HG03378 (cell line): ENCODE results near the gene ADARB1.

Experiments used
- ATAC-seq: cut with Tn5 transposase; IDR thresholded peaks from one replicate; pipeline ENCODE4 v1.9.1; 2021; ENCODE audit warnings: mild to moderate bottlenecking, moderate library complexity; ENCODE audit not compliant: unreplicated experiment

The ADARB1 gene

DNA sequence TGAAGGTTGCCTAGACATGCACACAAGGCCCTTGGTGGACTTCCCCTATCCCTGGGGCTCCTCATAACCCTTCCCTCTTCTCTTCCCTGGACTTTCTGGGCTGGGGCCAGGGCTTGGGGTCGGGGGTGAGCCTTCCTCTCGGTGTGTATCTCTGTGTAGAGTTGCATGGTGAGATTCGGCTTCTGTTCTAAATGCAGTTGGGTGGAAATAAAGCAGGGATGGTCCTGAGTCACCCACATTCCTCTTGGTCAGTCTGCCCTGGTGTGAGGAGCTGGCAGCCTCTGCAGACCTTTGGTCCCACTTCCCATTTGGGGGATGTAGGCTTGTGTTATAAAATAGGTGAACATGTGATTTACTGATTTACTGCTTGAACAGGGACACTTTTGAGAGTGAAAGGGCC is 38.0 kb downstream of the ADARB1 start:
- ATAC-seq: no peak

DNA sequence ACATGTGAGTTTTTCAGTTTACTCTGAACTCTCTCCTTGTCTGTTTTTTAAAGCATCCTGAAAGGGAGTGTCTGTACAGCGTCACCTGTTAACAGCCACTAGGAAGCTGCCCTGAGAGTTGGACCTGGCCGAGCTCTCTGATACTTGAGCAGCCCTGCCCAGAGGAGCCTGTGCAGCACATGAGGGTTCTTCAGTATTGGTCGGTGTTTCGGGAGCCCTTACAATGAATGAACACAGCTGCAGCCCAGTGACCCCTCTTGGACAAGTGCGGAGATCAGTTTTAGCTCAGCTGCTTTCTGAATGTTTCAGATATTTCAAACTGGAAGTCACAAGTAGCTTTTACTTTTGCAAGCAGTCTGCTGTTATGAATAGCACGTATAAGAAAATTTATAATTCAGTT is 39.2 kb downstream of the ADARB1 start:
- ATAC-seq: no peak

DNA sequence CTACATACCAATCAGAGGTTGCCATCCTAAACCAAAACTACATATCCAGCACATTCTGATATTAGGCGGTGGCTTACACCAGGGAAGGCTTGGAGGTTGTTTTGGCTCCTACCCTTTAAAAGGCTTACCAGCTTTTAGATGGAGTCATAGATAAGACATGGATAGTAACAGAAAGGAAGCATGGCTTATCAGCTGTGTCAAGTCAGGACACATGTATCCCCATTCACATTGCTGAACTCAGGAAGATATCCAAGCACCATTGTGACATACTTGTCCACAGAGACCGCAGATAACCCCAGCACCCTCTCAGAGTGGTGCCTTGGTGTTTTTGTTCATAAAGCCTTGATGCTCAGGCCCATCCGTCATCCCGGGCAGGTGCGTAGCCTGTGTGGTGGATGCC is 39.7 kb downstream of the ADARB1 start:
- no peak for ATAC-seq

DNA sequence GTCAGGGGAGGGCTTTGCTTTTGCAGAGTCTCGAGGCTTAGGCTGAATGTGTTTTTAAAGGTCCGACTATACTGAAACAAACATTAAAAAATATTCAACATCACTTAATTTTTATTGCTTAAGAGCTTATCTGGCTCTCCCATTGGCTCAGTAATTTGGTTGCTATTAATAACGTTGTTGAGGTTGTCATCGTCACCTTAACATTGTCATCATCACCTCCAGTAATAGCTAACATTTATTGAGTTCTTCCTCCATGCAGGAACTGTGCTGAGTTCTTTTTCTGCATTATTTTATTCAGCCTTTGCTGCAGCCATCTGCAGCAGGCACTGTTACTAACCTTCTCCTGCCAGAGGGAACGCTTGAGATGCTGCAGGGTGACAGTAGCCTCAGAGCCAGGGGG is 40.1 kb downstream of the ADARB1 start:
- no peak for ATAC-seq

DNA sequence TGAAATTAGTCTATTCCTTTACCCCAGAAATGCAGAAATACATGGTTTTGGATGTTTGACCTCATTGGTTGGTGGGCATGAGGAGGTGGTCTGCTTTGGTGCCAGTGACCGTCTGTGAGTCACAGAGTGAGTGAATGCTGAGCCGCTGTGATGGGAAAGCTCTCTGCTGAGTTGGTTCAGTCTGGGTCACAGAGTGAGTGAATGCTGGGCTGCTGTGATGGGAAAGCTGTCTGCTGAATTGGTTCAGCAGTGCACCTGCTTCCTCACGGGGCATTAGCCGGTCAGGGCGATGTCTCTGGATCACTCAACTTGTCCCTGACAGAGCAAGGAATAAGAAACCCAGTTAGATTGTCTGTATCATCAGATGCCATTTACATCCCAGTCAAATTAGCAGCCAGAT is 40.8 kb downstream of the ADARB1 start:
- no peak for ATAC-seq

DNA sequence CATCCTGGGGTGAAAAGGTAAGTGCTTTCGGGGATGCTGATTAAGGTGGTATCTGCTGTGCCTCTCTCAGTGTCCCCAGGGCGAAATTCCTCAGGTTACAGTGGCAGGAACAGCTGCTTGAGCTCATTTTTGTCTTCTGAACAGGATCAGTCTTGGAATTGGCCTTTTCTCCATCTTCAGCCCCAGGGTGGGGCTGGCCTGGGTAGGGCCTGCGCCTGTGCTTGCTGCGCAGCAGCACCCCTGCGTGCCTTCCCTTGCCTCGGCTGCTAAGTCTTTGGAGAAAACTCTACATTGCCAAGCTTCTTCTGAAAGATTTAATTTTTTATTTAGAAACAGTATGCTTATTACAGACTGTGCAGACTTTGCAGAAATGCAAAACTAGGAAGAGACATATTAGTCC is 41.7 kb downstream of the ADARB1 start:
- no peak for ATAC-seq

DNA sequence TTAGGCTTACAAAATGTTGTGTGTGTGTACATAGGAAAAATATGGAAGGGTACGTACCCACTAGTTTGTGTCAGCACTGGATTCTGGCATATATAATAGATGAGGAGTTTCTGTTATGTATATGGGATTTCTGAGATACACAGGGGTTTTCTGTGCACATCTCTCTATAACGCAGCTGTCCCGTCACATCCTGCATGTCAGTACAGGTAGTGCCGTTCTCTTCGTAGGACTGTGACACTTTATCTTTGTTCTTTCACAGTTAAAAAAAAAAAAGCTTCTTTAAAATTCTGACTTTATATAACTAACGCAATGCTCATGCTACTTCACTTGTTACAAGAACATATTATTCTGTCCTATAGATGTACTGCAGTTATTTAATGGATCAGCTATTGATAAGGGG is 42.9 kb downstream of the ADARB1 start:
- no peak for ATAC-seq

DNA sequence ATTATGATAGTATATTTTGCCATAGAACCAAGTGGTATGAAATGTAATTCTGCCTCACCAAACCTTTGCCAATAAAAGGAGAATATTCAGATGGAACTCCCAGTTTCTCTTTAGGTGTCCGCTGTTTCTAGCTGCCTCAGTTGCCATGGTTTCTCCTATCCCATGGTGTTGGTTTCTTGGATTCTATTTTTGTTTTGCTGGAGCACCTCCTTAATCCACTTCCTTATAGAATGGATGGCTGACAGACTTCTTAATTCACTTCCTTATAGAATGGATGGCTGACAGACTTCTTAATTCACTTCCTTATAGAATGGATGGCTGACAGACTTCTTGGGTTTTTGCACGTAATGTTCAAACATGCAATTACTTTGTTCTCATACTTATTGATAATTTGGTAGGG is 43.7 kb downstream of the ADARB1 start:
- no peak for ATAC-seq

DNA sequence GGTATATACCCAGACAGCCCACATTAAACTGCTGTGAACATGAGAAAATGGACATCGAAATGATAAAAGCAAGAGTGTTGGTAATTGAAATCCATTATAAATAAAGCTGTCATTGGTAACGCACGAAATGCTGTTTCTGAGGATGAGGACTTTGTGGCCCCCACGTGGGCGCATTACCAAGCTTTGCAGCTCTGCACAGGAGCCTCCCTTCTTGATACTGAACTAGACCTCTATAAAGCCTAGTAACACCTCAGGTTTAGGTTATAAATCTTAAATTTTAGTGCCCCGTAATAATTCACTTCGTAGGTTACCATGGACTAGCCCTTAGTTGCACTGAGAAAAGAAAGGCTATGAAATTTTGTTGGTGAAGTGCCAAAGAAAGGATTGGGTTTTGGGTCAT is 45.4 kb downstream of the ADARB1 start:
- no peak for ATAC-seq

DNA sequence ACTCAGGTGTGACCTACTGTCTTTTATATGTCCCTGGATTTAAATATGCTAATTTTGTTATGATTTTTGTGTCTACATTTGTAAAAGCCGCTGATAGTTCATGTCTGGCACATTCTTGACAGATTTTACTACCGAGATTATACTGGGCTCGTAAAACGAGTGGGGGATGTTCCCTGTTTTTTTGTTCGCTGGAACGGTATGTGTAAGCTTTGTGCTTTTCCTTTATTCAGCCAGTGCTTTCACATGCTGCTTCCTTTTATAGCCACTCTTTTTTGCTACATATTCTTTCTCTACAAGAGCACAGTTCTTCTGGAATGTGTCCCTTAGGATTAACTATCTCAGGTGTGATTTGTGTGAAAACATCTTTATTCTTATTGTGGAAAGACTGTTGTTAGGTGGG is 46.6 kb downstream of the ADARB1 start:
- no peak for ATAC-seq

DNA sequence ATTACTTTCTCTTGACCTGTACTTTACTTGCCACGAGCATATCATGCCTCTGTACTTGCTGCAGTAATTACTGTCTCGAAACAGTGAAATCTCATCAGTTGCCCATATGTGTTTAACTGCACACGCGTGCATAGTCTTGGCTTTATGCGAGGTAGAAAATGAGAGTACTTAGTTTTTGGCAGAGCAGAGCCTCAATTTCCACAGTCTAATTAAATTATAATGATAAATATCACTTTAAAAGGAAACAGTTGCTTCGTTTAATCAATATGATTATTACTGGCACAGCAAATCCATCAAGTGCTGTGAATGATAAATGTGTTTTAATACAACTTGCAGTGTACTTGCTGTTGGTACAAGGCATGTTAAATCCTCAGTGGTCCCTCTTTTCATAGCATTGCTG is 47.6 kb downstream of the ADARB1 start:
- ATAC-seq: no peak

DNA sequence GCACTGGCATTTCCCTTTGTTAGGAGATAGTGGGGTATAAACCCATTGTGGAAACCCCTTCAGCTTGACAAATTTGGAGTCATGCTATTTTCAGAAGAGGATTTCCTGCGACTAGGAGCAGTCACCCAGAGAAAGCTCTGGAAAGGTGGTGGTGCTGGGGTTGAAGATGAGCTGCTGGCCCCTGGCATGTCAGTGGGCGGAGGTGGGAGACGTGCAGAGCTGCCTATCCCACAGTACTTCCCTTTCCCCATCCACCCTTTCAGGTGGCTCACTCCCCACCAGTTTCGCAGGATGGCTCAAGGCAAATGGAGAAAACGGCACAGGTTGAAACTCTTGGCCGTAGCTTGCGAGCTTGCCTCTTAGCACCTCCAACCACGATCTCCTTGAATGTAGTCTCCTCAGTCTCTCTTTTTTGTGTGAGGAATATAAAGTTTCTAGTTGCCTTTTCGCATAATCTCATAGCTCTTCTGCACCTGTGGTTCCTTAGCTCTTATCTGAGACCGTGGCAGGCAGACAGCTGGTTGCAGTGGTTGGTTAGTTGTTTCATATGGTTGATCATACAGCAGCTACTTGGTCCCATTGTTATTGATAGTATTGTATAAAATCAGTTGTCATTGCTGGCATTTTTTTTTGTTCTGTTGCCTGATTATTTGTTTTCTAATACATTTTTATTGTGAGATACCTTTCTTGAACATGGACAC is 48.2 kb downstream of the ADARB1 start:
- ATAC-seq: no peak

DNA sequence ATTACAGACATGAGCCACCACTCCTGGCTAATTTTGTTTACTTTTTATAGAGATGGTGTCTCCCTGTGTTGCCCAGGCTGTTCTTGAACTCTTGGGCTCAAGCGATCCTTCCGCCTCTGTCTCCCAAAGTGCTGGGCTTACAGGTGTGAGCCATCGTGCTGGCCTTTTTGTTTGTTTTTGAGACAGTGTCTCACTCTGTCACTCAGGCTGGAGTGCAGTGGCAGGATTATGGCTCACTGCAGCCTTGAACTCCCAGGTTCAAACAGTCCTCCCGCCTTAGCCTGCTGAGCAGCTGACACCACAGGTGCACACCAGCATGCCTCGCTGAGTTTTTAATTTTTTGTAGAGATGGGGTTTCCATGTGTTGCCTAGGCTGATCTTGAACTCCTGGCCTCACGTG is 49.1 kb downstream of the ADARB1 start:
- no peak for ATAC-seq

DNA sequence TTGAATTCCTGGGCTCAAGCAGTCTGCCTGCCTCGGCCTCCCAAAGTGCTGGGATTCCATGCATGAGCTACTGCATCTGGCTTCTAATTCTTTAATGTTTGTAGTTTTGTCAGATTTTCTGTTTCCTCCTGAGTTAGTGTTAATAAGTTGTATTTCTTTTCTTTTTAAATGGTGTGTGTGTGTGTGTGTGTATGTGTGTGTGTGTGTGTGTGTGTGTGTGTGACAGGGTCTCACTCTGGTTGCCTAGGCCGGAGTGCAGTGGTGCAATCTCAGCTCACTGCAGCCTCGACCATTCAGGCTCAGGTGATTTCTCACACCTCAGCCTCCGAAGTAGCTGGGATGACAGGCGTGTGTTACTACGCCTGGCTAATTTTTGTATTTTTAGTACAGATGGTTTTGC is 50.2 kb downstream of the ADARB1 start:
- ATAC-seq: no peak

DNA sequence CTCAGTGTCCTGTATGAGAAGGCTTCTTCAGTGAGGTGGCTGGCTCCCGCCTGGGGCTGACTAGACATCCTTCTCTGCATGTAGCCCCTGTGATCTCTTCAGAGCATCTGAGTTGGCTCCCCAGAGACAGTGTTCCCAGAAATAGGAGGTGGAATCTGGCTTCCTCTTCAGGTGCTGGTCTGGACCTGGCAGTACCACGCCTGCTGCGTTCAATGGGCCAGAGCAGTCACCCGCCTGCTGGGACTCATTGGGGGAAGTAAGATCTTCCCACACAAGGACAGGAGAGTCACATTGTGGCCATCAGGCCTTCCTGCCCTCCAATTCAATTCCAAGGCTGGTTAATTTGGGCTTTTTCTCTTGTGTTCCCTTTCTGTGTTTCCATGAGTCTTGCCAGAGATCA is 51.0 kb downstream of the ADARB1 start:
- no peak for ATAC-seq

DNA sequence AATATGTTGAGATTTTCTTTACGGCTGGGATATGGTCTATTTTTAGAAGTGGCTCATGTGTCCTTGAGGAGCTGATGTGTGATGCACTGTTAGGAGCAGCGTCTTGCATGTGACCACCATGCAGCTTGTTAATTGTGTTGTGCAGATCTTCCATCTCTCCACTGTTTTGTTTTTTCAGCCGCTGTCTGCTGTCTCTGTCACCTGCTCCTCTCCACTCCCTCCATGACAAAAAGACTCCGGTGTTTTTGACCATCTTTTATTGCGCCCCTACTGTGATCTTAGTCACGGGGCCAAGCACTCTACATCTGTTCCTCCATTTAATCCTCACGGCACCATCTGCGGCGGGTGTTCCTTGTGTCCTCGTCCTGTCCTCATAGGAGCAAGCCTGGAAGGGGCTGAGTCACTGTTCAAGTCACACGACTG is 51.8 kb downstream of the ADARB1 start:
- no peak for ATAC-seq

DNA sequence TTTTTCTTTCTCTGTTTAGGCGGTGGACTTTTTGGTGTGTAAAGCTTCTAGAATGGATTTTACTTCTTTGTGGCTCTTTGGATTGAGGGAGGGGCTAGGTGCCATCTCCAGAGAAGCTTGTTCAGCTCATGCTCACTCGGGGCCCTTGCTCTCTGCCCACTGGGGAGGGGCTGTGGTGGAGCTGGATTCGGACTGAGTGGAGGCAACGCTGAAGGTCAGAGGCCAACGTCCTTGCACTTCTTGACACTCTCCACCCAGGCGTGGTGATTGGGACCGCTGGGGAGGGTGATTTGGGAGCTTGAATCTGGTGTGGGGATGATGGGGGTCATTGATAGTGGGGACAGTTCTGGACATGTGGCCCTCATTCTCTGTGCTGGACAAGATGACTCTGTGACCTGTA is 52.6 kb downstream of the ADARB1 start:
- no peak for ATAC-seq

DNA sequence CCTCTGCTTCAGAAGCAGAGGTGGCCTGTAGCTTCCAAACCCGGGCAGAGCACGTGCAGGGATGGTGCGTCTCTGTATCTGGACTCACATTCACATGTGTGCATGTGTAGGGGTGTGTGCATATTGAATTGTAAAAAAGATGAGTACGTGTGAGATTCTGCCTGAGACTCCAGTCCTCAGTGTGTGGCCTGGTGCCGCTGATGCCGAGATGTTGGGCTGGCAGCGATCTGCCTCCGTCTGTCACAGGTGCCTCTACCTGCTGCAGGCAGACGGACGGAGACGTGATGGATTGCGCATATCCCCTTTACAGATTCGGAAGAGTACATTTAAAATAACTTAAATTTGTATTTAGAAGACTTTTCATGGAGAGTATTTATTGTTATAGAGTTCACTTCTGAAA is 53.6 kb downstream of the ADARB1 start:
- no peak for ATAC-seq

DNA sequence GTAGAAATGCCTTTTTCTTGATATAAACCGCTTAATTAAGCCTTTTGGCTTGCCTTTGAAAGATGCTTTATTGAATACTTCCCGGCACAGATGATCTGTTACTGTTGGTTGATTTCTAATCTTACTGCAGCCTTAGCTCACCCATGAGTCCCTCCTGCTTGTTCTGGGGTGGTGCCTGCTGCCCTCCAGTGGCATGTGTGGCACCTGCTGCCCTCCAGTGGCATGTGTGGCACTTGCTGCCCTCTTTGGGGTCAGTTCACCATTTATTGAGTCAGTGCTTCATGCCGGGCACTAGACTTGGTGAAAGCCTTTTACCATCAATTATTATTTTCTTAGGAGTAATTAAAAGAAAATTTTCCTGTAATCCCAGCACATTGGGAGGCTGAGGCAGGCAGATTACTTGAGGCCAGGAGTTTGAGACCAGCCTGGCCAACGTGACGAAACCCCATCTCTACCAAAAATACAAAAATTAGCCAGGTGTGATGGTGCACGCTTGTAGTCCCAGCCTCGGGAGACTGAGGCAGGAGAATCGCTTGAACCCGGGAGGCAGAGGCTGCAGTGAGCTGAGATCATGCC is 54.3 kb downstream of the ADARB1 start:
- no peak for ATAC-seq

DNA sequence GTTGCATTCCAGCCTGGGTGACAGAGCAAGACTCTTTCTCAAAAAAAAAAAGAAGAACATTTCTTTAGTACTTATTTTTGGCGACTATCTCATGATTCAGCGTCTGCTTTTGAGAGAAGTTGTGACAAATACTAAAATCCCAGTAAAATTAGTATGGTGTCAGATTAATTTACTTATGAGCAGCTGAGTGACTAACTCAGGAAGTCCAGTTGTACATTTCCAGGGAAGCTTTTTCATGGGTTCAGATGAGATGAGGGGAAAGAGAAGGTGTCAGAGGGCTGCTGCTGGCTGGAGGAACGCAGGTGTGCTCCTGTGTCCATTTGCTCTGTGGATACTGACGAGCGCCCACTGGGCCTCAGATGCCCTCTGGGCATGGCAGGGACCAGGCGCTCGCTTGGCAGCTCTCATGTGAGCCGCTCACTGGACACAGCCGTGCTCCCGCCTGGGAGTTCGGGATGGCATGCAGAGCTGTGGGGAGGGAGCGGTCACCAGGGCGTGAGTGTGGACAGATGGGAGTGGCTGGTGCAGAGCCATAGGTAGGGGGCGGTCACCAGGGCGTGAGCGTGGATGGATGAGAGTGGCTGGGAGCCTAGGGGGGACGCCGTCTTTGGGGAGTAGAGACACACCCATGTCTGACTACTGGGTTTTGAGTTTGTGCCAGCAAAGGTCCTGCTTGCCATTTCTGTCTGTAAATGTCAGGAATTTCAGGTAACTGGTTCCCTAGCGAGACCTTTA is 55.0 kb downstream of the ADARB1 start:
- no peak for ATAC-seq

DNA sequence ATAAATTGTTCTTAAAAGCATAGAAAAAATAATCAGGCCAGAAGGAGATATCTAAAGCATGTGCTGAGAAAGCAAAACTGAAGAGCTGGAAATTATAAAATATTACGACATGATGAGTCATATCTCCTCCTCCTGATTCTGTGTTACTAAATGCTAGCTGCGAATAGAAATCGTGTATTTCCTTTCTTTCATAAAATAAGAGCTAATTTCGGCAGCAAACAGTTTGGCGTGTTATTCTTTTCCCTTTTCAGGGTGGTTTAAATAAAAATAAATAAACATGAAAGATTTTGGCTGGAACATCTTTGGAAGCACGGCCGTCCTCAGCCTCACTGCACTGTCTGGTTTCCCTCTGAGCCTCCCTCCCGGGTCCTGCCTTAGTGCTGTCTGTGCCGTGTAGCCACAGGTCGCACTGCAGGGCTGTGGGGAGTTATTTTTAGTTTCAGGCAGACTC is 56.0 kb downstream of the ADARB1 start:
- no peak for ATAC-seq

DNA sequence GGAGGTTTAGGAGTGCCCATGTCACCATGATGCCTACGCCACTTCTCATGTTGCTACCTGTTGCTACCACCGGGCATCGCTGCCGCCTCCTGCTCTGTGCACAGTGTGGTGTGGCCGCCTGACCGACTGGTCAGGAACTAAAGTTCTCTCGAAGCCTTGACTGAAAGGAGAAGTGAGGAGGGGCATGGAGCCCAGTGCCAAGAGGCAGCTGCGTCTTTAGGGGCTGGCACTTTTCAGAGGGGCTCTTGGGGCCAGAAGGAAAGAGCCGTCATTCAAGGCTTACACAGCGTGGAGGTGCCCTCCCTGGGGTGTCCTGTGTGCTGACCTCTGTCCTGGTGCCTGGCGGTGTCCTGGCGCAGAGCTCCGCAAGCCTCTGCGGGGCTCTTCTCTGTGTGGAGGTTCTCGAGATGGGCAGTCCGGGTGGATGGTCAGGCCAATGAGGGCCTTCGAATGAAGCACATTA is 57.2 kb downstream of the ADARB1 start:
- no peak for ATAC-seq
